ENCODE data around the gene TMCO4. TPM values are rescaled to one million over a fixed set of nuclear protein-coding genes. Genes with fewer than 3 reads are reported as not detected.

The TMCO4 gene
- total RNA-seq, 1 donor from 2014 or later, result 1.8 TPM

DNA sequence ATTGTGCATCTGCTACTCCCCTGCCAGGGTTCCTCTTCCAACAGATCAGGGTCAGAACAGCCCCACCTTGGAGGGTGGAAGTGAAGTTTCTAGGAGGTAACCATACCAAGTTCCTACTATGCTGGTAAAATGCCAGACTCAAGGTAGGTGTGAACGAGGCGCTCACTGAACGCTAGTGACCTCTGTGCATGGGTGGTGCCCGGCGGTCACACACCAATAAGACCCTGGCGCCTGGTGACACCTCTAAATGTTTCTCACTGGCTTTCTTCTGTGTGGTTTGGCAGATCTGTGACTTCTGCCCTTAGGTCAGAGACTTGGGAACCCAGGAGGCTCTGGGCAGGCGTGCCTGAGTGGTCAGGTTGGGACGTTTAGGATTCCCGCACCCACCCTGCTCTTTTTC is 55.9 kb downstream of the TMCO4 start:
- Histone ChIP-seq H3K36me3 (ENCODE audit: insufficient read depth, low read length) (no peaks in the 10 kb centered on the region), H3K4me3 (ENCODE audit: insufficient read depth, low read depth, low read length) (no peak overlapping the region), H3K9ac (ENCODE audit: low read length) (no peak overlapping the region), H3K27ac (ENCODE audit: low read depth, low read length) (no peak overlapping the region), H4K20me1 (ENCODE audit: insufficient read depth, low read length) (no peaks in the 10 kb centered on the region), H2AFZ (ENCODE audit: low read depth, low read length) (no peak overlapping the region), H3K4me1 (ENCODE audit: insufficient read depth, low read length) (no peaks in the 10 kb centered on the region), H3K9me3 (ENCODE audit: insufficient read depth, low read depth, low read length) (no peaks in the 10 kb centered on the region), H3K27me3 (ENCODE audit: insufficient read depth, low read length) (no peaks in the 10 kb centered on the region), H3K4me2 (ENCODE audit: low read length) (no peak overlapping the region), H3K79me2 (ENCODE audit: insufficient read depth, low read length) (no peaks in the 10 kb centered on the region)
- Mint-ChIP-seq H3K27me3 (ENCODE audit: low read depth, unreplicated experiment) (peaks cover 37% of the 10 kb centered on the region), H3K4me3 (ENCODE audit: unreplicated experiment) (no peak overlapping the region), H3K36me3 (ENCODE audit: low read depth, unreplicated experiment) (peaks cover 5% of the 10 kb centered on the region), H3K27ac (ENCODE audit: unreplicated experiment) (no peak overlapping the region), H3K9me3 (ENCODE audit: unreplicated experiment) (peaks cover 1% of the 10 kb centered on the region), H3K4me1 (ENCODE audit: low read depth, unreplicated experiment) (no peaks in the 10 kb centered on the region)
- TF ChIP-seq EZH2 (IDR thresholded peaks at IDR 0.05; ENCODE audit: insufficient read depth, low read length), result no peak
- TF ChIP-seq CTCF (IDR thresholded peaks at IDR 0.05; ENCODE audit: insufficient read depth, low read depth, low read length), result no peak
- no peak for DNase-seq (ENCODE audit: low read depth)
- no peak for FAIRE-seq

GRCh38 chr1:19743180-19743579 is 56.5 kb downstream of the TMCO4 start:
- Mint-ChIP-seq H3K4me1 (ENCODE audit: low read depth, unreplicated experiment) (no peaks in the 10 kb centered on the region), H3K4me3 (ENCODE audit: unreplicated experiment) (no peak overlapping the region), H3K27me3 (ENCODE audit: low read depth, unreplicated experiment) (peaks cover 39% of the 10 kb centered on the region), H3K9me3 (ENCODE audit: unreplicated experiment) (peaks cover 1% of the 10 kb centered on the region), H3K36me3 (ENCODE audit: low read depth, unreplicated experiment) (peaks cover 6% of the 10 kb centered on the region), H3K27ac (ENCODE audit: unreplicated experiment) (no peak overlapping the region)
- no peaks in the 10 kb centered on the region for H4K20me1 ChIP-seq (ENCODE audit: insufficient read depth, low read length)
- H2AFZ ChIP-seq (ENCODE audit: low read depth, low read length), result no peak overlapping the region
- no peak for FAIRE-seq
- H3K27me3 ChIP-seq (ENCODE audit: insufficient read depth, low read length), result no peaks in the 10 kb centered on the region
- no peak overlapping the region for H3K4me3 ChIP-seq (ENCODE audit: insufficient read depth, low read depth, low read length)
- no peak overlapping the region for H3K9ac ChIP-seq (ENCODE audit: low read length)
- no peaks in the 10 kb centered on the region for H3K4me1 ChIP-seq (ENCODE audit: insufficient read depth, low read length)
- no peak overlapping the region for H3K4me2 ChIP-seq (ENCODE audit: low read length)
- DNase-seq (ENCODE audit: low read depth), result no peak
- H3K9me3 ChIP-seq (ENCODE audit: insufficient read depth, low read depth, low read length), result no peaks in the 10 kb centered on the region
- TF ChIP-seq CTCF (IDR thresholded peaks at IDR 0.05; ENCODE audit: insufficient read depth, low read depth, low read length) (no peak), EZH2 (IDR thresholded peaks at IDR 0.05; ENCODE audit: insufficient read depth, low read length) (no peak)
- no peak overlapping the region for H3K27ac ChIP-seq (ENCODE audit: low read depth, low read length)
- no peaks in the 10 kb centered on the region for H3K36me3 ChIP-seq (ENCODE audit: insufficient read depth, low read length)
- no peaks in the 10 kb centered on the region for H3K79me2 ChIP-seq (ENCODE audit: insufficient read depth, low read length)

- peaks cover 15% of the 10 kb centered on the region for H3K4me1 ChIP-seq (ENCODE audit: insufficient read depth, low read length)
- no peak overlapping the region for H3K27ac ChIP-seq (ENCODE audit: low read depth, low read length)
- H3K9me3 Mint-ChIP-seq (ENCODE audit: unreplicated experiment), result no peaks in the 10 kb centered on the region
- no peaks in the 10 kb centered on the region for H3K36me3 ChIP-seq (ENCODE audit: insufficient read depth, low read length)
- H3K4me2 ChIP-seq (ENCODE audit: low read length), result no peak overlapping the region
- peaks cover 3% of the 10 kb centered on the region for H3K36me3 Mint-ChIP-seq (ENCODE audit: low read depth, unreplicated experiment)
- no peaks in the 10 kb centered on the region for H3K9me3 ChIP-seq (ENCODE audit: insufficient read depth, low read depth, low read length)
- no peaks in the 10 kb centered on the region for H3K27me3 ChIP-seq (ENCODE audit: insufficient read depth, low read length)
- H3K27ac Mint-ChIP-seq (ENCODE audit: unreplicated experiment), result no peak overlapping the region
- H3K27me3 Mint-ChIP-seq (ENCODE audit: low read depth, unreplicated experiment), result peaks cover 41% of the 10 kb centered on the region
- no peak for DNase-seq (ENCODE audit: low read depth)
- H2AFZ ChIP-seq (ENCODE audit: low read depth, low read length), result no peak overlapping the region
- no peaks in the 10 kb centered on the region for H4K20me1 ChIP-seq (ENCODE audit: insufficient read depth, low read length)
- FAIRE-seq, result no peak
- H3K4me1 Mint-ChIP-seq (ENCODE audit: low read depth, unreplicated experiment), result no peaks in the 10 kb centered on the region
- no peak overlapping the region for H3K4me3 ChIP-seq (ENCODE audit: insufficient read depth, low read depth, low read length)
- TF ChIP-seq EZH2 (IDR thresholded peaks at IDR 0.05; ENCODE audit: insufficient read depth, low read length) (no peak), CTCF (IDR thresholded peaks at IDR 0.05; ENCODE audit: insufficient read depth, low read depth, low read length) (no peak)
- no peaks in the 10 kb centered on the region for H3K79me2 ChIP-seq (ENCODE audit: insufficient read depth, low read length)
- H3K9ac ChIP-seq (ENCODE audit: low read length), result no peak overlapping the region
- no peak overlapping the region for H3K4me3 Mint-ChIP-seq (ENCODE audit: unreplicated experiment)
Measured at GRCh38 chr1:19739628-19740027, 60.1 kb downstream of the TMCO4 start.
